WTC11 (cell line): ENCODE measurements around the gene DNM1L. TPM values are rescaled to one million over a fixed set of nuclear protein-coding genes. Genes with fewer than 3 reads are reported as not detected.

Source experiments
- ATAC-seq: fragments of 200-7000 bp; cut with Tn5 transposase; 2 replicates; pipeline ENCODE4 v1.10.0; 2021; ENCODE audit warnings: mild to moderate bottlenecking, moderate library complexity
- CTCF ChIA-PET: fragments of 300-600 bp; sonication (Branson Sonifier 250); formaldehyde crosslinking; loops from one replicate; lab custom pipeline; 2021; ENCODE audit warnings: antibody characterized with exemption; lab: Charles Lee
- POLR2A ChIA-PET: fragments of 350-600 bp; sonication (Branson Sonifier 250); formaldehyde crosslinking; loops from one replicate; lab custom pipeline; 2021; ENCODE audit warnings: antibody characterized with exemption; lab: Charles Lee
- DNase-seq: peaks from one replicate; pipeline ENCODE4 v3.0.0; 2021; ENCODE audit warnings: low spot score
- H3K27ac Mint-ChIP-seq: 2 replicates; pipeline ENCODE4 v1.8.0; 2021; ENCODE audit warnings: mixed read lengths
- H3K27me3 Mint-ChIP-seq: 2 replicates; pipeline ENCODE4 v1.8.0; 2021; ENCODE audit warnings: low read depth, mild to moderate bottlenecking, moderate library complexity, mixed read lengths
- H3K36me3 Mint-ChIP-seq: 2 replicates; pipeline ENCODE4 v1.8.0; 2021; ENCODE audit warnings: mixed read lengths
- H3K4me1 Mint-ChIP-seq: 2 replicates; pipeline ENCODE4 v1.8.0; 2022; ENCODE audit warnings: mixed read lengths
- H3K4me3 Mint-ChIP-seq: 2 replicates; pipeline ENCODE4 v1.8.0; 2021; ENCODE audit warnings: mild to moderate bottlenecking, moderate library complexity, mixed read lengths
- H3K9me3 Mint-ChIP-seq: 2 replicates; pipeline ENCODE4 v1.8.0; 2021; ENCODE audit warnings: mixed read lengths
- ATF1 ChIP-seq: sonication (generic); formaldehyde crosslinking; IDR thresholded peaks from 2 replicates; pipeline ENCODE4 v1.8.1; 2023; ENCODE audit warnings: mild to moderate bottlenecking, moderate library complexity, missing genetic modification reagents
- CBFB ChIP-seq: sonication (generic); formaldehyde crosslinking; IDR thresholded peaks from 2 replicates; pipeline ENCODE4 v1.8.1; 2022; ENCODE audit warnings: mild to moderate bottlenecking, low read depth, missing genetic modification reagents
- CREB1 ChIP-seq: sonication (generic); formaldehyde crosslinking; IDR thresholded peaks from 2 replicates; pipeline ENCODE4 v1.8.0; 2023; ENCODE audit warnings: mild to moderate bottlenecking, missing genetic modification reagents
- CREM ChIP-seq: sonication (generic); formaldehyde crosslinking; IDR thresholded peaks from 2 replicates; pipeline ENCODE4 v1.8.1; 2022; ENCODE audit warnings: mild to moderate bottlenecking, missing genetic modification reagents, moderate library complexity
- EMX1 ChIP-seq: fragments of 250-450 bp; sonication (Bioruptor Pico); IDR thresholded peaks from 2 replicates; pipeline ENCODE4 v1.8.0; 2021; ENCODE audit warnings: mild to moderate bottlenecking
- FOXJ3 ChIP-seq: sonication (generic); formaldehyde crosslinking; IDR thresholded peaks from 2 replicates; pipeline ENCODE4 v1.9.0; 2021; ENCODE audit warnings: missing genetic modification reagents, mild to moderate bottlenecking, borderline replicate concordance
- FOXP1 ChIP-seq: sonication (generic); formaldehyde crosslinking; IDR thresholded peaks from 2 replicates; pipeline ENCODE4 v1.8.0; 2022; ENCODE audit warnings: missing genetic modification reagents, mild to moderate bottlenecking, moderate library complexity, borderline replicate concordance
- JAZF1 ChIP-seq: fragments of 250-450 bp; sonication (Bioruptor Pico); IDR thresholded peaks from 2 replicates; pipeline ENCODE4 v1.9.0; 2021; ENCODE audit warnings: moderate library complexity, mild to moderate bottlenecking, inconsistent platforms
- PRRX2 ChIP-seq: fragments of 250-450 bp; sonication (Bioruptor Pico); IDR thresholded peaks from 2 replicates; pipeline ENCODE4 v1.8.0; 2021; ENCODE audit warnings: mild to moderate bottlenecking
- SMAD4 ChIP-seq: sonication (generic); formaldehyde crosslinking; IDR thresholded peaks from 2 replicates; pipeline ENCODE4 v1.8.0; 2022; ENCODE audit warnings: mild to moderate bottlenecking, missing genetic modification reagents
- TCF7 ChIP-seq: sonication (generic); formaldehyde crosslinking; IDR thresholded peaks from 2 replicates; pipeline ENCODE4 v1.8.0; 2022; ENCODE audit warnings: mild to moderate bottlenecking, low read depth, missing genetic modification reagents, moderate library complexity
- TEAD1 ChIP-seq: sonication (generic); formaldehyde crosslinking; IDR thresholded peaks from 2 replicates; pipeline ENCODE4 v1.8.0; 2022; ENCODE audit warnings: mild to moderate bottlenecking, missing genetic modification reagents
- TEAD4 ChIP-seq: sonication (generic); formaldehyde crosslinking; IDR thresholded peaks from 2 replicates; pipeline ENCODE4 v1.8.0; 2022; ENCODE audit warnings: mild to moderate bottlenecking, missing genetic modification reagents
- TP53 ChIP-seq: sonication (generic); formaldehyde crosslinking; IDR thresholded peaks from 2 replicates; pipeline ENCODE4 v1.8.1; 2023; ENCODE audit warnings: mild to moderate bottlenecking, missing genetic modification reagents
- ZBTB21 ChIP-seq: sonication (generic); formaldehyde crosslinking; IDR thresholded peaks from 2 replicates; pipeline ENCODE4 v1.8.1; 2023; ENCODE audit warnings: mild to moderate bottlenecking, missing genetic modification reagents, borderline replicate concordance
- ZNF121 ChIP-seq: sonication (generic); formaldehyde crosslinking; IDR thresholded peaks from 2 replicates; pipeline ENCODE4 v1.8.0; 2023; ENCODE audit warnings: missing genetic modification reagents
- ZNF138 ChIP-seq: sonication (generic); formaldehyde crosslinking; conservative IDR thresholded peaks from 2 replicates; pipeline ENCODE4 v1.8.1; 2022; ENCODE audit warnings: mild to moderate bottlenecking, moderate library complexity, missing genetic modification reagents
- ZNF232 ChIP-seq: sonication (generic); formaldehyde crosslinking; IDR thresholded peaks from 2 replicates; pipeline ENCODE4 v1.8.0; 2022; ENCODE audit warnings: mild to moderate bottlenecking, missing genetic modification reagents
- ZNF671 ChIP-seq: fragments of 250-450 bp; sonication (Bioruptor Pico); IDR thresholded peaks from 2 replicates; pipeline ENCODE4 v1.8.0; 2021; ENCODE audit warnings: mild to moderate bottlenecking
- total RNA-seq: library from RNA; stranded (reverse); gene quantifications from 3 replicates; pipeline ENCODE4 v1.2.3, GENCODE V29; 2021
- TF ChIP-seq, protein P1 (sequence below): sonication (generic); formaldehyde crosslinking; IDR thresholded peaks from 2 replicates; pipeline ENCODE4 v1.8.0; 2022; ENCODE audit warnings: missing genetic modification reagents
- TF ChIP-seq, protein P2 (sequence below): sonication (generic); formaldehyde crosslinking; IDR thresholded peaks from 2 replicates; pipeline ENCODE4 v1.8.0; 2022; ENCODE audit warnings: mild to moderate bottlenecking, missing genetic modification reagents
- TF ChIP-seq, protein P3 (sequence below): sonication (generic); formaldehyde crosslinking; IDR thresholded peaks from 2 replicates; pipeline ENCODE4 v1.8.1; 2022; ENCODE audit warnings: mild to moderate bottlenecking, missing genetic modification reagents, moderate library complexity, borderline replicate concordance
- TF ChIP-seq, protein P4 (sequence below): sonication (generic); formaldehyde crosslinking; IDR thresholded peaks from 2 replicates; pipeline ENCODE4 v1.8.1; 2023; ENCODE audit warnings: mild to moderate bottlenecking, missing genetic modification reagents, moderate library complexity
- TF ChIP-seq, protein P5 (sequence below): sonication (generic); formaldehyde crosslinking; IDR thresholded peaks from 2 replicates; pipeline ENCODE4 v1.8.0; 2022; ENCODE audit warnings: mild to moderate bottlenecking, missing genetic modification reagents
- TF ChIP-seq, protein P6 (sequence below): sonication (generic); formaldehyde crosslinking; IDR thresholded peaks from 2 replicates; pipeline ENCODE4 v1.8.1; 2023; ENCODE audit warnings: mild to moderate bottlenecking, missing genetic modification reagents, moderate library complexity
- TF ChIP-seq, protein P7 (sequence below): sonication (generic); formaldehyde crosslinking; conservative IDR thresholded peaks from 2 replicates; pipeline ENCODE4 v1.8.1; 2022; ENCODE audit warnings: mild to moderate bottlenecking, missing genetic modification reagents
- TF ChIP-seq, protein P8 (sequence below): fragments of 250-450 bp; sonication (Bioruptor Pico); IDR thresholded peaks from 2 replicates; pipeline ENCODE4 v1.9.0; 2021; ENCODE audit warnings: mild to moderate bottlenecking
- TF ChIP-seq, protein P9 (sequence below): sonication (generic); formaldehyde crosslinking; IDR thresholded peaks from 2 replicates; pipeline ENCODE4 v1.8.0; 2023; ENCODE audit warnings: missing genetic modification reagents

DNM1L gene
- total RNA-seq, 1 experiment from 2014 or later, result 74.3 TPM

DNA sequence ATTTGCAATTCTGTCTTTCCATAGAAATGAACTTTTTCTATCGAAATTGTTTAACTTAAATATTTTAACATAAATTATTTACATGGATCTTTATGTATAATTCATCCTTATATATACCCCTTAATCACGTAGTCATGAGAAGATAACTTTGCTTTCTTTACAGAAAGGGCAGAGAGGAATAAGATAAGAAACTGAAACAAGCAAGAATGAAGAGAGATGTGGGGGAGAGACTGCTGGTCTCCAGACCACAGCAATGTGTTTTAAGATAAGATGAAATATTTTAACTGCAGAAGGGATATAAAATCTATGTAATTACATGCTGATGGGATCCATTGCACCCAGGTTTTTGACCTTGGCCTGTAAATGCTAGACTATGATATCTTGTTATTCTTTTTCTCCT, 34.7 kb upstream of the DNM1L start:
- Mint-ChIP-seq H3K36me3 (peaks cover 27% of the 10 kb centered on the region), H3K4me1 (no peaks in the 10 kb centered on the region), H3K4me3 (no peak overlapping the region), H3K27me3 (no peaks in the 10 kb centered on the region), H3K27ac (no peak overlapping the region)
- POLR2A ChIA-PET, result no interaction called here
- DNase-seq, result no peak
- CTCF ChIA-PET, result no interaction called here
- TF ChIP-seq FOXJ3, result no peak
- TF ChIP-seq ZNF138, result no peak
- TF ChIP-seq, protein P1, sequence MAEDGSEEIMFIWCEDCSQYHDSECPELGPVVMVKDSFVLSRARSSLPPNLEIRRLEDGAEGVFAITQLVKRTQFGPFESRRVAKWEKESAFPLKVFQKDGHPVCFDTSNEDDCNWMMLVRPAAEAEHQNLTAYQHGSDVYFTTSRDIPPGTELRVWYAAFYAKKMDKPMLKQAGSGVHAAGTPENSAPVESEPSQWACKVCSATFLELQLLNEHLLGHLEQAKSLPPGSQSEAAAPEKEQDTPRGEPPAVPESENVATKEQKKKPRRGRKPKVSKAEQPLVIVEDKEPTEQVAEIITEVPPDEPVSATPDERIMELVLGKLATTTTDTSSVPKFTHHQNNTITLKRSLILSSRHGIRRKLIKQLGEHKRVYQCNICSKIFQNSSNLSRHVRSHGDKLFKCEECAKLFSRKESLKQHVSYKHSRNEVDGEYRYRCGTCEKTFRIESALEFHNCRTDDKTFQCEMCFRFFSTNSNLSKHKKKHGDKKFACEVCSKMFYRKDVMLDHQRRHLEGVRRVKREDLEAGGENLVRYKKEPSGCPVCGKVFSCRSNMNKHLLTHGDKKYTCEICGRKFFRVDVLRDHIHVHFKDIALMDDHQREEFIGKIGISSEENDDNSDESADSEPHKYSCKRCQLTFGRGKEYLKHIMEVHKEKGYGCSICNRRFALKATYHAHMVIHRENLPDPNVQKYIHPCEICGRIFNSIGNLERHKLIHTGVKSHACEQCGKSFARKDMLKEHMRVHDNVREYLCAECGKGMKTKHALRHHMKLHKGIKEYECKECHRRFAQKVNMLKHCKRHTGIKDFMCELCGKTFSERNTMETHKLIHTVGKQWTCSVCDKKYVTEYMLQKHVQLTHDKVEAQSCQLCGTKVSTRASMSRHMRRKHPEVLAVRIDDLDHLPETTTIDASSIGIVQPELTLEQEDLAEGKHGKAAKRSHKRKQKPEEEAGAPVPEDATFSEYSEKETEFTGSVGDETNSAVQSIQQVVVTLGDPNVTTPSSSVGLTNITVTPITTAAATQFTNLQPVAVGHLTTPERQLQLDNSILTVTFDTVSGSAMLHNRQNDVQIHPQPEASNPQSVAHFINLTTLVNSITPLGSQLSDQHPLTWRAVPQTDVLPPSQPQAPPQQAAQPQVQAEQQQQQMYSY, result no peak
- TF ChIP-seq CBFB (CRISPR knock-in tag), result no peak
- no peak for TF ChIP-seq SMAD4
- TF ChIP-seq, protein P2, sequence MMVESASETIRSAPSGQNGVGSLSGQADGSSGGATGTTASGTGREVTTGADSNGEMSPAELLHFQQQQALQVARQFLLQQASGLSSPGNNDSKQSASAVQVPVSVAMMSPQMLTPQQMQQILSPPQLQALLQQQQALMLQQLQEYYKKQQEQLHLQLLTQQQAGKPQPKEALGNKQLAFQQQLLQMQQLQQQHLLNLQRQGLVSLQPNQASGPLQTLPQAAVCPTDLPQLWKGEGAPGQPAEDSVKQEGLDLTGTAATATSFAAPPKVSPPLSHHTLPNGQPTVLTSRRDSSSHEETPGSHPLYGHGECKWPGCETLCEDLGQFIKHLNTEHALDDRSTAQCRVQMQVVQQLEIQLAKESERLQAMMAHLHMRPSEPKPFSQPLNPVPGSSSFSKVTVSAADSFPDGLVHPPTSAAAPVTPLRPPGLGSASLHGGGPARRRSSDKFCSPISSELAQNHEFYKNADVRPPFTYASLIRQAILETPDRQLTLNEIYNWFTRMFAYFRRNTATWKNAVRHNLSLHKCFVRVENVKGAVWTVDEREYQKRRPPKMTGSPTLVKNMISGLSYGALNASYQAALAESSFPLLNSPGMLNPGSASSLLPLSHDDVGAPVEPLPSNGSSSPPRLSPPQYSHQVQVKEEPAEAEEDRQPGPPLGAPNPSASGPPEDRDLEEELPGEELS (CRISPR knock-in tag), result no peak
- TF ChIP-seq, protein P3, sequence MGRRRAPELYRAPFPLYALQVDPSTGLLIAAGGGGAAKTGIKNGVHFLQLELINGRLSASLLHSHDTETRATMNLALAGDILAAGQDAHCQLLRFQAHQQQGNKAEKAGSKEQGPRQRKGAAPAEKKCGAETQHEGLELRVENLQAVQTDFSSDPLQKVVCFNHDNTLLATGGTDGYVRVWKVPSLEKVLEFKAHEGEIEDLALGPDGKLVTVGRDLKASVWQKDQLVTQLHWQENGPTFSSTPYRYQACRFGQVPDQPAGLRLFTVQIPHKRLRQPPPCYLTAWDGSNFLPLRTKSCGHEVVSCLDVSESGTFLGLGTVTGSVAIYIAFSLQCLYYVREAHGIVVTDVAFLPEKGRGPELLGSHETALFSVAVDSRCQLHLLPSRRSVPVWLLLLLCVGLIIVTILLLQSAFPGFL (CRISPR knock-in tag), result no peak
- no peak for TF ChIP-seq CREB1 (CRISPR knock-in tag)
- no peak for TF ChIP-seq TP53 (CRISPR knock-in tag)
- TF ChIP-seq TEAD4 (CRISPR knock-in tag), result no peak
- TF ChIP-seq FOXP1 (CRISPR knock-in tag), result no peak
- TF ChIP-seq, protein P4, sequence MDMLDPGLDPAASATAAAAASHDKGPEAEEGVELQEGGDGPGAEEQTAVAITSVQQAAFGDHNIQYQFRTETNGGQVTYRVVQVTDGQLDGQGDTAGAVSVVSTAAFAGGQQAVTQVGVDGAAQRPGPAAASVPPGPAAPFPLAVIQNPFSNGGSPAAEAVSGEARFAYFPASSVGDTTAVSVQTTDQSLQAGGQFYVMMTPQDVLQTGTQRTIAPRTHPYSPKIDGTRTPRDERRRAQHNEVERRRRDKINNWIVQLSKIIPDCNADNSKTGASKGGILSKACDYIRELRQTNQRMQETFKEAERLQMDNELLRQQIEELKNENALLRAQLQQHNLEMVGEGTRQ, result no peak
- no peak for TF ChIP-seq ZBTB21
- TF ChIP-seq, protein P5, sequence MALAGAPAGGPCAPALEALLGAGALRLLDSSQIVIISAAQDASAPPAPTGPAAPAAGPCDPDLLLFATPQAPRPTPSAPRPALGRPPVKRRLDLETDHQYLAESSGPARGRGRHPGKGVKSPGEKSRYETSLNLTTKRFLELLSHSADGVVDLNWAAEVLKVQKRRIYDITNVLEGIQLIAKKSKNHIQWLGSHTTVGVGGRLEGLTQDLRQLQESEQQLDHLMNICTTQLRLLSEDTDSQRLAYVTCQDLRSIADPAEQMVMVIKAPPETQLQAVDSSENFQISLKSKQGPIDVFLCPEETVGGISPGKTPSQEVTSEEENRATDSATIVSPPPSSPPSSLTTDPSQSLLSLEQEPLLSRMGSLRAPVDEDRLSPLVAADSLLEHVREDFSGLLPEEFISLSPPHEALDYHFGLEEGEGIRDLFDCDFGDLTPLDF (CRISPR knock-in tag), result no peak
- no peak for TF ChIP-seq PRRX2 (CRISPR knock-in tag)
- TF ChIP-seq, all 79 proteins: peak for 0
- no peak for ATAC-seq
- H3K9me3 Mint-ChIP-seq, result no peaks in the 10 kb centered on the region

DNA sequence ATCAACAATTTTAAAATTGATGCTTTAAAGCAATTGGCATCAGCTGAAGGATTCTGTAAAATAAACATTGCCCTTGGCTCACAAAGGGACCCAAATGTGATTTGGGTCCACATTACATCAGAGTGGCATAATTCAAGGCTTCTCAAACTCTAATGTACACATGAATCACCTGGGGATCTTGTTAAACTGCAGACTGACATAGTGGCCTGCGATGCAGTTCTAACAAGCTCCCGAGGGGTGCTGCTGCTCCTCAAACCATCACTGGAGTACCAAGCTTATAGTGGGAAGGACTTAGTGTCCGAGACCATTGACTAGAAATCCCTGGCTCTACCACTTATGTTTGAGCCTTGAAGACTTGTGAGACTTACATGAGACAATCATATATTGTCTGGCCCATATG, 31.8 kb upstream of the DNM1L start:
- Mint-ChIP-seq H3K4me3 (no peak overlapping the region), H3K4me1 (no peaks in the 10 kb centered on the region), H3K27me3 (no peaks in the 10 kb centered on the region), H3K36me3 (peaks cover 8% of the 10 kb centered on the region), H3K9me3 (no peaks in the 10 kb centered on the region), H3K27ac (no peak overlapping the region)
- ChIA-PET CTCF (interaction anchor here (0.7 to 2.6 kb wide), 3 partner anchors 11 to 44 kb away, joined by 3 to 10 read pairs (median 3); no protein-coding TSS in a partner anchor), POLR2A (no interaction called here)
- no peak for TF ChIP-seq TEAD4 (CRISPR knock-in tag)
- TF ChIP-seq, protein P6, sequence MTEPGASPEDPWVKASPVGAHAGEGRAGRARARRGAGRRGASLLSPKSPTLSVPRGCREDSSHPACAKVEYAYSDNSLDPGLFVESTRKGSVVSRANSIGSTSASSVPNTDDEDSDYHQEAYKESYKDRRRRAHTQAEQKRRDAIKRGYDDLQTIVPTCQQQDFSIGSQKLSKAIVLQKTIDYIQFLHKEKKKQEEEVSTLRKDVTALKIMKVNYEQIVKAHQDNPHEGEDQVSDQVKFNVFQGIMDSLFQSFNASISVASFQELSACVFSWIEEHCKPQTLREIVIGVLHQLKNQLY (CRISPR knock-in tag), result no peak
- TF ChIP-seq, protein P7, sequence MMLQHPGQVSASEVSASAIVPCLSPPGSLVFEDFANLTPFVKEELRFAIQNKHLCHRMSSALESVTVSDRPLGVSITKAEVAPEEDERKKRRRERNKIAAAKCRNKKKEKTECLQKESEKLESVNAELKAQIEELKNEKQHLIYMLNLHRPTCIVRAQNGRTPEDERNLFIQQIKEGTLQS (CRISPR knock-in tag), result no peak
- no peak for TF ChIP-seq CREM (CRISPR knock-in tag)
- TF ChIP-seq, protein P8, sequence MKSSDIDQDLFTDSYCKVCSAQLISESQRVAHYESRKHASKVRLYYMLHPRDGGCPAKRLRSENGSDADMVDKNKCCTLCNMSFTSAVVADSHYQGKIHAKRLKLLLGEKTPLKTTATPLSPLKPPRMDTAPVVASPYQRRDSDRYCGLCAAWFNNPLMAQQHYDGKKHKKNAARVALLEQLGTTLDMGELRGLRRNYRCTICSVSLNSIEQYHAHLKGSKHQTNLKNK, result no peak
- TF ChIP-seq, protein P9, sequence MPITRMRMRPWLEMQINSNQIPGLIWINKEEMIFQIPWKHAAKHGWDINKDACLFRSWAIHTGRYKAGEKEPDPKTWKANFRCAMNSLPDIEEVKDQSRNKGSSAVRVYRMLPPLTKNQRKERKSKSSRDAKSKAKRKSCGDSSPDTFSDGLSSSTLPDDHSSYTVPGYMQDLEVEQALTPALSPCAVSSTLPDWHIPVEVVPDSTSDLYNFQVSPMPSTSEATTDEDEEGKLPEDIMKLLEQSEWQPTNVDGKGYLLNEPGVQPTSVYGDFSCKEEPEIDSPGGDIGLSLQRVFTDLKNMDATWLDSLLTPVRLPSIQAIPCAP (CRISPR knock-in tag), result no peak
- TF ChIP-seq TCF7, result no peak
- no peak for TF ChIP-seq ZNF671 (CRISPR knock-in tag)
- no peak for TF ChIP-seq TEAD1 (CRISPR knock-in tag)
- TF ChIP-seq JAZF1 (CRISPR knock-in tag), result no peak
- TF ChIP-seq EMX1, result no peak
- no peak for TF ChIP-seq ZNF232 (CRISPR knock-in tag)
- no peak for TF ChIP-seq ATF1 (CRISPR knock-in tag)
- no peak for TF ChIP-seq ZNF121
- DNase-seq (no peak), ATAC-seq (peak; percentile 57)
